HG03442 (cell line): ENCODE results near the gene GALNT2.

Experiments
- ATAC-seq: cut with Tn5 transposase; IDR thresholded peaks from one replicate; pipeline ENCODE4 v1.9.1; 2021; ENCODE audit warnings: mild to moderate bottlenecking, moderate library complexity; ENCODE audit not compliant: unreplicated experiment

GALNT2 gene

DNA sequence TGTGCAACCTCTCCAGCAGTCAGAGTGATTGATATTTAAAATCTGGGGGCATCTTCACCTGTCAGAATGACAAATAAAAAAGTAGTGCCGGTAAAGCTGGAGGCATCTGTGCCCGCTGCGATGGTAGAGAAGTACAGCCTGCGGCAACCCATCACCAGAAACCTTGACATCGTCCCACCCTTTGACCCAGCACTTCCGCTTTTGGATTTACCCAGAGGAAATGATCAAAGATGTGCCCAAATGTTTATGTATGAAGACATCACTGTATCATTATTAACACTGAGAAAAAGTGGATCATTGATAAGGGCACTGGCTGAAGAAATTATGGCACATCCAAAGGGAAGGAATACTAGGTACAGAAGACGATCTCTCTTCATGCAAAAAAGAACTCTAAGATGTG lies 263.1 kb downstream of the GALNT2 start:
- ATAC-seq, result no peak
